ENCODE data around the gene NAPB. TPM values are rescaled to one million over a fixed set of nuclear protein-coding genes. Genes with fewer than 3 reads are reported as not detected.

Gene NAPB
- total RNA-seq, 6 experiments from 2014 or later: 3.2 to 5.8 (median 4.9) TPM

DNA sequence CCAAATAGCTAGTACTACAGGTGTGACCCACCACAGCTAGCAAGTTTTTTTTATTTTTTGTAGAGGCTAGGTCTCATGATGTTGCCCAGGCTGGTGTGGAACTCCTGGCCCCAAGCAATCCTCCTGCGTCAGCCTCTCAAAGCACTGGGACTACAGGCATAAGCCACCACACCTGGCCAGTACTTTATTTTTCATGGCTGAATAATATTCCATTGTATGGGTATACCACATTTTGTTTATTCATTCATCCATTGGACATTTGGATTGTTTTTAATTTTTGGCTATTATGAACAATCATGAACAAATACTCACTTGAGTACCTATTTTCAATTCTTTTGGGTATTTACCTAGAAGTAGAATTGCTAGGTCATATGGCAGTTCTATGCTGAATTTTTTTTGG, 77.7 kb downstream of the NAPB start:
- WGBS (ENCODE audit: insufficient coverage, low coverage, low lambda C conversion rate, missing lambda C conversion rate): 90% methylated on average over 1 of the region's 1 CpG
- ATAC-seq (no peak), DNase-seq (no peak)
- Histone ChIP-seq H3K4me1 (no peaks in the 10 kb centered on the region), H3K36me3 (no peaks in the 10 kb centered on the region), H3K9me3 (no peaks in the 10 kb centered on the region), H3K4me3 (no peak overlapping the region), H3K27me3 (no peaks in the 10 kb centered on the region), H3K27ac (no peak overlapping the region)
- intact Hi-C loops (cut with DNase I): loop anchor here in 1 of 2 donors (10.0 kb wide), 1 partner anchor 261 kb away; the partner anchor contains the start of gene CST9
- TF ChIP-seq, protein P1, sequence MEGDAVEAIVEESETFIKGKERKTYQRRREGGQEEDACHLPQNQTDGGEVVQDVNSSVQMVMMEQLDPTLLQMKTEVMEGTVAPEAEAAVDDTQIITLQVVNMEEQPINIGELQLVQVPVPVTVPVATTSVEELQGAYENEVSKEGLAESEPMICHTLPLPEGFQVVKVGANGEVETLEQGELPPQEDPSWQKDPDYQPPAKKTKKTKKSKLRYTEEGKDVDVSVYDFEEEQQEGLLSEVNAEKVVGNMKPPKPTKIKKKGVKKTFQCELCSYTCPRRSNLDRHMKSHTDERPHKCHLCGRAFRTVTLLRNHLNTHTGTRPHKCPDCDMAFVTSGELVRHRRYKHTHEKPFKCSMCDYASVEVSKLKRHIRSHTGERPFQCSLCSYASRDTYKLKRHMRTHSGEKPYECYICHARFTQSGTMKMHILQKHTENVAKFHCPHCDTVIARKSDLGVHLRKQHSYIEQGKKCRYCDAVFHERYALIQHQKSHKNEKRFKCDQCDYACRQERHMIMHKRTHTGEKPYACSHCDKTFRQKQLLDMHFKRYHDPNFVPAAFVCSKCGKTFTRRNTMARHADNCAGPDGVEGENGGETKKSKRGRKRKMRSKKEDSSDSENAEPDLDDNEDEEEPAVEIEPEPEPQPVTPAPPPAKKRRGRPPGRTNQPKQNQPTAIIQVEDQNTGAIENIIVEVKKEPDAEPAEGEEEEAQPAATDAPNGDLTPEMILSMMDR (IDR thresholded peaks at IDR 0.05): no peak

DNA sequence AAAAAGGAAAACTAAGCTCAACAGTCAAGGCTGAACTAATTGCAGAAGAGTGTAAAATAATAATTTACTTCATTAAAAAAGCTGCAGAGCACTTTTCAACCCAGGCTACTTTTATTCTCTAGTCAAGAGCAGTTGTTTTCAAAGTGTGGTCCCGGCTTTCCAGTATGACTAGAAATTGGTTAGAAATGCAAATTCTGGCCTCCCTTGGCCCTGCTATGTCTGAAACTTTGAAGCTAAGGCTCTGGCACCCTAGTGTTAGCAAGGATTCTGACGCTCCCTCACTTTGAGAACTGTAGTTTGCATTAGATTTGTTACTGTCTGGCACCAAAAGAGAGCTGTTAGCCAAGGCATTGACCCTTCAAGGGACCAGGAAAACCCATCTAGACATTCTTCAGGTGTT, 80.2 kb downstream of the NAPB start:
- 42% methylated on average over 2 of the region's 2 CpGs for WGBS (ENCODE audit: insufficient coverage, low coverage, low lambda C conversion rate, missing lambda C conversion rate)
- intact Hi-C loops (cut with DNase I): loop anchor here in 1 of 2 donors (10.0 kb wide), 1 partner anchor 264 kb away; the partner anchor contains the start of gene CST9
- no peak overlapping the region for H3K4me3 ChIP-seq
- H3K27me3 ChIP-seq: no peaks in the 10 kb centered on the region
- H3K4me1 ChIP-seq: no peaks in the 10 kb centered on the region
- no peak for TF ChIP-seq POLR2A (IDR thresholded peaks at IDR 0.05)
- TF ChIP-seq, protein P1 (IDR thresholded peaks at IDR 0.05): no peak
- no peaks in the 10 kb centered on the region for H3K9me3 ChIP-seq
- ATAC-seq (no peak), DNase-seq (no peak)
- no peak overlapping the region for H3K27ac ChIP-seq
- H3K36me3 ChIP-seq: no peaks in the 10 kb centered on the region

DNA sequence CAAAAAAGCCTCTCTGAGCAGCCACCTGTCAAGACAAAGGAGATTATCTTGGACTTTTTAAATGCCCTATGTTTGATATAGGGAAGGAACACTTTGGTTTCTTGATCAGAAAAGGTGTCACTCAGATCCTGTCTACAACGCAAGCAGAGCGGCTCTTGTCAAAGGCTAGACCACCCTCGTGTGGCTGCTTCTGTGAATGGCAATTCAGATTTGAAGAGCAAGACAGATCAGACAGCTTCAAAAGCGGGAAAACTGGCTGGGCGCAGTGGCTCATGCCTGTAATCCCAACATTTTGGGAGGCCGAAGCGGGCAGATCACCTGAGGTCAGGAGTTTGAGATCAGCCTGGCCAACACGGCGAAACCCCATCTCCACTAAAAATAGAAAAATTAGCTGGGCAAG, 80.8 kb downstream of the NAPB start:
- DNase-seq (peak in 1 of 3 donors; percentile 34), ATAC-seq (peak; percentile 56 to 70 (median 65))
- H3K27ac ChIP-seq: no peak overlapping the region
- TF ChIP-seq, protein P1 (IDR thresholded peaks at IDR 0.05): peak; percentile 30 to 46 (median 43)
- no peak for TF ChIP-seq POLR2A (IDR thresholded peaks at IDR 0.05)
- H3K4me1 ChIP-seq: no peaks in the 10 kb centered on the region
- 28% methylated on average over 7 of the region's 9 CpGs for WGBS (ENCODE audit: insufficient coverage, low coverage, low lambda C conversion rate, missing lambda C conversion rate)
- no peak overlapping the region for H3K4me3 ChIP-seq
- H3K9me3 ChIP-seq: no peaks in the 10 kb centered on the region
- no peaks in the 10 kb centered on the region for H3K27me3 ChIP-seq
- intact Hi-C loops (cut with DNase I): loop anchor here in 1 of 2 donors (10.0 kb wide), 1 partner anchor 264 kb away; the partner anchor contains the start of gene CST9
- no peaks in the 10 kb centered on the region for H3K36me3 ChIP-seq

- ATAC-seq: no peak
- WGBS (ENCODE audit: insufficient coverage, low coverage, low lambda C conversion rate, missing lambda C conversion rate): 65% methylated on average over 11 of the region's 13 CpGs
- TF ChIP-seq, protein P1 (IDR thresholded peaks at IDR 0.05): no peak
- no peak for TF ChIP-seq POLR2A (IDR thresholded peaks at IDR 0.05)
- no peaks in the 10 kb centered on the region for H3K4me1 ChIP-seq
- H3K27ac ChIP-seq: no peak overlapping the region
- intact Hi-C loops (cut with DNase I): loop anchor here in 1 of 2 donors (10.0 kb wide), 1 partner anchor 265 kb away; the partner anchor contains the start of gene CST9
- no peak overlapping the region for H3K4me3 ChIP-seq
- no peaks in the 10 kb centered on the region for H3K9me3 ChIP-seq
- H3K27me3 ChIP-seq: no peaks in the 10 kb centered on the region
- no peak for DNase-seq
- H3K36me3 ChIP-seq: no peaks in the 10 kb centered on the region
These were observed 81.3 kb downstream of the NAPB start for GRCh38 chr20:23339986-23340385.

GRCh38 chr20:23337312-23337711, 84.0 kb downstream of the NAPB start:
- Histone ChIP-seq H3K4me3 (no peak overlapping the region), H3K27me3 (no peaks in the 10 kb centered on the region), H3K4me1 (no peaks in the 10 kb centered on the region), H3K36me3 (no peaks in the 10 kb centered on the region), H3K9me3 (no peaks in the 10 kb centered on the region), H3K27ac (no peak overlapping the region)
- DNase-seq (no peak), ATAC-seq (no peak)
- intact Hi-C loops (cut with DNase I): no loop called here
- TF ChIP-seq POLR2A (IDR thresholded peaks at IDR 0.05): no peak
- TF ChIP-seq, protein P1 (IDR thresholded peaks at IDR 0.05): no peak

All from right lobe of liver (tissue), 6 donors.